Common myeloid progenitor, CD34-positive (primary cell): ENCODE results near the gene NPM1.
"Not testable (repeated sequence)": the region's sequence is repeated elsewhere in the genome, so short reads cannot be mapped to it uniquely, and the experiment has no call there.

Experiments used
- CTCF ChIA-PET: fragments of 350-600 bp; sonication (Branson Sonifier 250); formaldehyde crosslinking; loops from one replicate; lab custom pipeline; 2021; ENCODE audit warnings: antibody characterized with exemption; lab: Charles Lee
- POLR2A ChIA-PET: fragments of 350-600 bp; sonication (Branson Sonifier 250); formaldehyde crosslinking; loops from one replicate; lab custom pipeline; 2021; ENCODE audit warnings: antibody characterized with exemption; lab: Charles Lee
- DNase-seq, 3 donors: peaks; one replicate each; pipeline versions ENCODE4 v3.0.0 to v3.0.0-alpha.2; 2013
- H3K27ac ChIP-seq, 2 experiments: 1 replicate in 1 of 2; 2 replicates in 1 of 2; pipeline ENCODE4 v1.7.0; 2013; ENCODE audit warnings: inconsistent platforms in 2 of 2, low read length in 2 of 2, mild to moderate bottlenecking in 2 of 2, low read depth in 1 of 2, moderate library complexity in 1 of 2; ENCODE audit not compliant: severe bottlenecking in 2 of 2, insufficient read depth in 1 of 2, poor library complexity in 1 of 2
- H3K27me3 ChIP-seq, 5 experiments: replicated peaks in 2 of 5; 1 replicate in 3 of 5; 2 replicates in 2 of 5; pipeline versions ENCODE4 v1.6.1 to v1.7.0; 2013; ENCODE audit warnings: low read length in 4 of 5, mild to moderate bottlenecking in 2 of 5, moderate library complexity in 2 of 5, inconsistent platforms in 1 of 5; ENCODE audit not compliant: insufficient read depth in 5 of 5, control insufficient read depth in 4 of 5
- H3K36me3 ChIP-seq, 4 experiments: 1 replicate in 2 of 4; 2 replicates in 2 of 4; pipeline versions ENCODE4 v1.6.1 to v1.7.0; 2013; ENCODE audit warnings: low read length in 3 of 4, control low read depth in 1 of 4, mild to moderate bottlenecking in 1 of 4; ENCODE audit not compliant: control insufficient read depth in 4 of 4, insufficient read depth in 4 of 4
- H3K4me1 ChIP-seq, 4 experiments: 1 replicate in 3 of 4; 2 replicates in 1 of 4; pipeline versions ENCODE4 v1.6.1 to v1.7.1; 2013; ENCODE audit warnings: low read length in 3 of 4, mild to moderate bottlenecking in 3 of 4, control low read depth in 1 of 4, inconsistent platforms in 1 of 4, moderate library complexity in 1 of 4; ENCODE audit not compliant: control insufficient read depth in 4 of 4, insufficient read depth in 4 of 4; ENCODE audit errors: control extremely low read depth in 1 of 4
- H3K4me3 ChIP-seq, 7 experiments: 1 replicate in 4 of 7; 2 replicates in 3 of 7; pipeline versions ENCODE4 v1.5.1 to v1.7.0; 2013; ENCODE audit warnings: mild to moderate bottlenecking in 7 of 7, low read length in 6 of 7, moderate library complexity in 6 of 7, inconsistent platforms in 2 of 7, low read depth in 2 of 7, control low read depth in 1 of 7; ENCODE audit not compliant: insufficient read depth in 4 of 7, control insufficient read depth in 1 of 7; ENCODE audit errors: extremely low read depth in 1 of 7
- H3K9me3 ChIP-seq, 5 experiments: 1 replicate in 4 of 5; 2 replicates in 1 of 5; pipeline versions ENCODE4 v1.6.1 to v1.7.1; 2013; ENCODE audit warnings: low read length in 4 of 5, mild to moderate bottlenecking in 2 of 5, inconsistent platforms in 1 of 5, low read depth in 1 of 5, moderate library complexity in 1 of 5; ENCODE audit not compliant: control insufficient read depth in 4 of 5, insufficient read depth in 2 of 5; ENCODE audit errors: control extremely low read depth in 1 of 5
- WGBS: methylation state at CpG from one replicate; pipeline ENCODE4 v1.1.5; 2013; ENCODE audit not compliant: insufficient coverage; 5-methylcytosine and 5-hydroxymethylcytosine counted together

Gene NPM1

DNA sequence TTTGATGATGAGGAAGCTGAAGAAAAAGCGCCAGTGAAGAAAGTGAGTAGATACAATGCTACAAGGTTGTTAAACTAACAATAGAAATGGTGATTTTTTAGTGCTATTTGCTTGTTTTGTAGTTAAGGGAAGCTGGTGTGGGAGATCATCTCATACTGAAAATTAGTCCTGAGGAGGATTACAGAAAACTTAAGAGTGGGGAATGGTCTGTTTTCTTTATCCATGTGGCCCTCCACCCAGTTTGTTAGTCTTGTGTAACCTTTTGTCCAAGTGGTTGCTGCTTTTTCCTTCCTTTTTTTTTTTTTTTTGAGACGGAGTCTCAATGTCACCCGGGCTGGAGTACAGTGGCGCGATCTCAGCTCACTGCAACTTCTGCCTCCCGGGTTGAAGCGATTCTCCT, 12.5 kb downstream of the NPM1 start:
- Histone ChIP-seq H3K27me3 (no peaks in the 10 kb centered on the region), H3K9me3 (peaks cover 0 to 5% (median 3%) of the 10 kb centered on the region in 5 experiments), H3K4me3 (no peak overlapping the region), H3K4me1 (no peaks in the 10 kb centered on the region), H3K36me3 (peaks cover 26 to 70% (median 50%) of the 10 kb centered on the region in 4 experiments), H3K27ac (no peak overlapping the region)
- ChIA-PET POLR2A (no interaction called here), CTCF (interaction anchor here (0.6 to 1.8 kb wide), 4 partner anchors 8 to 566 kb away, joined by 3 to 5 read pairs (median 4); no protein-coding TSS in a partner anchor)
- WGBS: 94% methylated on average over 5 of the region's 7 CpGs
- DNase-seq: no peak

DNA sequence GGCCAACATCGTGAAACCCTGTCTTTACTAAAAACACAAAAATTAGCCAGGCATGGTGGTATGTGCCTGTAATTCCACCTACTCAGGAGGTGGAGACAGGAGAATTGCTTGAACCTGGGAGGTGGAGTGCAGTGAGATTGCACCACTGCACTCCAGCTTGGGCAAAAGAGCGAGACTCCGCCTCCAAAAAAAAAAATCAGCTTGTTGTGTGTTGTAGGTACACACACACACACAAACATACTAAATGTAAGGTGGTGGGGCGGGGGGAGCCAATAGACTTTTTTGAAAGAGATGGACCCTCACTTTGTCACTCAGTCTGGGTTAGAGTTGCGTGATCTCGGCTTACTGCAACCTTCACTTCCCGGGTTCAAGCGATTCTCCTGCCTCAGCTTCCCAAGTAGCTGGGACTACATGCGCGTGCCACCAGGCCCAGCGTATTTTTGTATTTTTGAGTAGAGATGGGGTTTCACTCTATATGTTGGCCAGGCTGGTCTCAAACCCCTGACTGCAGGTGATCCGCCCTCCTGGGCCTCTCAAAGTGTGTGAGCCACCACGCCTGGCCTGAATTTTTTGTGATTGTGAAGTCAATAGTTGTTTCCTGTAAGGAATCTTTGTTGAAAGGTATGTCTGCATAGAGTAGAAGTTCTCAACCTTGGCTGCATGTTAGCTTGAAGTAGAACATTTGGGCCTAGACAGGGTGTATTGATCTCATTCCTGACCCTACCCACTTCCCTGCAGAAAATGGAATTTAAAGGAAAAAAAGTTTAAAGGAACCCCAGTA, 13.7 kb downstream of the NPM1 start:
- Histone ChIP-seq H3K27me3 (no peaks in the 10 kb centered on the region), H3K27ac (no peak overlapping the region), H3K4me1 (peaks cover 0 to 5% (median 0%) of the 10 kb centered on the region in 4 experiments), H3K4me3 (no peak overlapping the region), H3K9me3 (peaks cover 0 to 5% (median 3%) of the 10 kb centered on the region in 5 experiments), H3K36me3 (peaks cover 26 to 72% (median 49%) of the 10 kb centered on the region in 4 experiments)
- WGBS: 99% methylated on average over 7 of the region's 13 CpGs
- ChIA-PET POLR2A (no interaction called here), CTCF (interaction anchor here (1.1 kb wide), 1 partner anchor 13 kb away, joined by 3 read pairs; no protein-coding TSS in a partner anchor)
- DNase-seq: no peak

DNA sequence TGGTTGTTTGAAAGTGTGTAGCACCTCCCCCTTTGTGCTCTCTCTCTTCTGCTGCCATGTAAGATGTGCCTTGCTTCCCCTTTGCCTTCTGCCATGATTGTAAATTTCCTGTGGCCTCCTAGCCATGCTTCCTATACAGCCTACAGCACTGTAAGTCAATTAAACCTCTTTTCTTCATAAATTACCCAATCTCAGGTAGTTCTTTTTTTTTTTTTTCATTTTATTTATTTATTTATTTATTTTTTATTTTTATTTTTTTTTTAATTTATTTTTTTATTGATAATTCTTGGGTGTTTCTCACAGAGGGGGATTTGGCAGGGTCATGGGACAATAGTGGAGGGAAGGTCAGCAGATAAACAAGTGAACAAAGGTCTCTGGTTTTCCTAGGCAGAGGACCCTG, 15.1 kb downstream of the NPM1 start:
- CTCF ChIA-PET, H3K4me3 ChIP-seq, DNase-seq, H3K27me3 ChIP-seq, H3K27ac ChIP-seq, POLR2A ChIA-PET, H3K4me1 ChIP-seq, H3K9me3 ChIP-seq: not testable (repeated sequence)
- peaks cover 25 to 72% (median 47%) of the 10 kb centered on the region in 4 experiments for H3K36me3 ChIP-seq

DNA sequence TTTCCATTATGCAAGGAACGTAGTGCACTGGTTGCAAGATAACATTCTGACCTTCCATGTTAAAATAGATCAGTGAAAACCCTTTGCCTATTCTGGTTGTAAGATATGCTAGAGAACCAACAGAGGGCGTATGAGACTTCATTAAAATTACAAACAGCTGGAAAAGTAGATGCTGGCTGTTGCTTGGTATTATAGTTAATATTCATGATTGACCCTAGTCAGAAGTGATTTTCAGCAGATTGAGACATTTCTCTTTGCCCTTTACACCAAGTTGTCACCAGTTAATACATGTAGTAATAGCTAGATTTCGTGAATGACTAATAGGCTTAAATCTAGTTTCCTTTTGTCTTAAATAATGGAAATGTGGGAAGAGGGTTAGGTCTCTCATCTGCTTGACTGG, 18.0 kb downstream of the NPM1 start:
- peaks cover 0 to 5% (median 3%) of the 10 kb centered on the region in 5 experiments for H3K9me3 ChIP-seq
- no peak overlapping the region for H3K4me3 ChIP-seq
- peaks cover 0 to 27% (median 5%) of the 10 kb centered on the region in 4 experiments for H3K4me1 ChIP-seq
- H3K27me3 ChIP-seq: no peaks in the 10 kb centered on the region
- peak; percentile 25 to 53 (median 51) for DNase-seq
- ChIA-PET CTCF (interaction anchor here (0.8 to 1.9 kb wide), 4 partner anchors 10 to 506 kb away, joined by 3 to 8 read pairs (median 5); no protein-coding TSS in a partner anchor), POLR2A (interaction anchor here (1.1 to 1.2 kb wide), 2 partner anchors 10 to 17 kb away, joined by 4 to 9 read pairs; partner anchors contain the start of gene NPM1)
- no peak overlapping the region for H3K27ac ChIP-seq
- WGBS: 60% methylated on average over 2 of the region's 3 CpGs
- peaks cover 18 to 69% (median 44%) of the 10 kb centered on the region in 4 experiments for H3K36me3 ChIP-seq

DNA sequence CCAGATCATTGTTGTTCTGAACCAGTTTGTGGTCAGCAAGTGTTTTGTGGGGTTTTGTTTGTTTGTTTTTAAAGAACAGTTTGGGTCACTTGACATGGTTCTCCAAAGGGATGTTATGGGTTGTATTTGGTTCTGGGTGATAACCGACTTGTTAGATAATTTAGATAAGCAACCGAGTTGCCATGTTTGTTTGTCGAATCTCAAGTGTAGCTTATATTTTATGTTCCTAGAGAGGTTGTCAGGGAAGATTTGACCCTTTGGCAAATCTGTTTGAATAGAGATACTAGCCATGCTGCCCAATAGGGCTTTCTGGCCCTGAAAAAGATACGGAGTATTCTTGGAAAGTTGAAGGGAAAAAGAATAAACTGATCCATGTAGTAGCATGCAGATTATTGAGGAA, 19.6 kb downstream of the NPM1 start:
- POLR2A ChIA-PET: no interaction called here
- WGBS: 83% methylated on average over 4 of the region's 4 CpGs
- H3K36me3 ChIP-seq: peaks cover 13 to 70% (median 41%) of the 10 kb centered on the region in 4 experiments

DNA sequence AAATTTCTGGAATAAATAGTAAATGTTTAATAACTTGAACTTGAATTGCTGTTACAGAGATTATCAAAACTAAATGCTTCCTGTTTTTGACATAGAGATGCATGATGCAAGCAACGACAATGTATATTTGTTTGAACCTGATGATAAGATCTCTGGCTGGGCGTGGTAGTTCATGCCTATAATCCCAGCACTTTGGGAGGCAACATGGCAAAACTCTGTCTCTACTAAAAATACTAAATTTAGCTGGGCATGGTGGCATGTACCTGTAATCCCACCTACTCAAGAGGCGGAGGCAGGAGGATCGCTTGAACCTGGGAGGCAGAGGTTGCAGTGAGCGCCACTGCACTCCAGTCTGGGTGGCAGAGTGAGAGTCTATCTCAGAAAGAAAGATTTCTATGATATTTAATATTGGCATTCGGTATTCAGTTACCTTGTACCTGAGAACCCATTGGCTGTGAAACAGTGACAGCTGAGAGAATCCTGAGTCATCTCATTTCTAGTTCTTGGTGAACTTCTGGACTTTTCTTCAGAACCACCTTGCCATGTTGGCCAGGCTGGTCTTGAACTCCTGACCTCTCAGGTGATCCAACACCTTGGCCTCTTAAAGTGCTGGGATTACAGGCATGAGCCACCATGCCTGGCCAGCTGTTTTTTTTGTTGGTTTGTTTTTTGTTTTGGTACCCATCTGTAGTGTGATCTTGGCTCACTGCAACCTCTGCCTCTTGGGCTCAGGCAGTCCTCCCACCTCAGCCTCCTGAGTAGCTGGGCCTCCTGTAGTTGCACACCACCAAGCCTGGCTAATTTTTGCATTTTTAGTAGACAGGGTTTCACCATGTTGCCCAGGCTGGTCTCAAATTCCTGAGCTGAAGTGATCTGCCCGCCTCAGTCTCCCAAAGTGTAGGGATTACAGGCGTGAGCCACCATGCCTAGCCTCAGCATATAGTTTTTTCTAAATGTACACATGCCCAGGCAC, 21.8 kb downstream of the NPM1 start:
- ChIA-PET POLR2A (interaction anchor here (1.0 to 1.8 kb wide), 2 partner anchors 10 to 589 kb away, joined by 4 read pairs; partner anchors contain the start of gene FGF18), CTCF (interaction anchor here (1.0 to 2.2 kb wide), 5 partner anchors 9 to 432 kb away, joined by 3 to 5 read pairs (median 5); partner anchors contain the start of gene FGF18)
- Histone ChIP-seq H3K4me1 (peaks cover 0 to 31% (median 8%) of the 10 kb centered on the region in 4 experiments), H3K27me3 (no peaks in the 10 kb centered on the region), H3K27ac (no peak overlapping the region), H3K4me3 (no peak overlapping the region), H3K9me3 (no peaks in the 10 kb centered on the region), H3K36me3 (peaks cover 21 to 86% (median 47%) of the 10 kb centered on the region in 4 experiments)
- peak in 1 of 3 donors; percentile 33 for DNase-seq
- WGBS: 84% methylated on average over 7 of the region's 8 CpGs

More for the DNA sequence above, 19.6 kb downstream of the NPM1 start:
- Histone ChIP-seq H3K27ac (no peak overlapping the region), H3K4me3 (no peak overlapping the region), H3K4me1 (peaks cover 0 to 31% (median 8%) of the 10 kb centered on the region in 4 experiments), H3K27me3 (no peaks in the 10 kb centered on the region), H3K9me3 (no peaks in the 10 kb centered on the region)
- CTCF ChIA-PET: interaction anchor here (1.0 to 2.1 kb wide), 2 partner anchors 30 to 505 kb away, joined by 5 to 8 read pairs; no protein-coding TSS in a partner anchor
- no peak for DNase-seq
